NCI-H345 treated with DMSO at 0.1 percent for 48 hours (cell line): ENCODE measurements around the gene WBP11.
A peak's percentile ranks its signal among the peaks of the same experiment; 100 is the strongest.

Experiments
- DNase-seq: peaks from one replicate; lab custom pipeline; 2025; ENCODE audit not compliant: unreplicated experiment; lab: John Stamatoyannopoulos, UW

The WBP11 gene

DNA sequence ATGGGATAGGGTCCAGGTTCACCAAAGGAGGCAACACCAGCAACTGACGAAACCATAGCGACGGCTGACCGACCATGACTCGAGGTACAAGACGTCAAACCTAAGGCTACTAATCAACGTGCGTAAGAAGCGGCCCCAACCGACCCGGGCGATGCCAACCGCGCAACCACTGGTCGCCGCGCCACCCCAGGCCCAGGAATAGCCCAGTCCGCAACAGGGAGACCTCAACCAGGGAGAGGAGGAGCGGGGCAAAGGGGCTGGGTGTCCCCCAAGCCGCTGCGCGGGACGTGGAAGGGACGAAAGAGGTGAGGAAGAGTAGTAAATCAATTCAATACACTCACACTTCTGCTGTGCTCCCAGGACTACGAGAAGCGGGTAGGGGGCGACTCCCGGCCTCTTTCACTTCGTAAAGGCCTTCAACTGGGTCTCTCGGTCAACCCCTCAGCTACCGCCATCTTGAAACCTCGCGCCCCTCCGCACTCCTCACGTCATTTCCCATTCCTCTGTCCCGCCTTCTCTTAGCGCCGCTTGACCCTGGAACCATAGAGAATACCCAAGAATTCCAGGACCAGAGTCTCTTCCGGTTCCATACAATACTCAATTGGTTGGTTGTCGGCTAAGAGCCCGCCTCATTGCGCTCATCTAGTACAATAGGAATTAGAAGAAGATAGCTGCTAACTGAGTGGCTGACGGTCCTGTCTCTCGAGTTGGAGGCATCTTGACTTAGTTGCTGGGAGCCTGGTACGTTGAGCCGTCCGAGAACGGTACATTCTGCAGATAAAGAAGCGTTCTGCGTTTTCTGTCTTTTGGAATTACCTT lies at the start of gene WBP11, which contains the start of gene C12orf60:
WBP11 (minus strand) TSS at position 468 of the 819 bp plus-strand sequence. CDS start 2,095 bp downstream, outside the sequence.
C12orf60 (plus strand) TSS at position 660 of the 819 bp plus-strand sequence. CDS start 19,266 bp downstream, outside the sequence.
- DNase-seq: peak; percentile 98

DNA sequence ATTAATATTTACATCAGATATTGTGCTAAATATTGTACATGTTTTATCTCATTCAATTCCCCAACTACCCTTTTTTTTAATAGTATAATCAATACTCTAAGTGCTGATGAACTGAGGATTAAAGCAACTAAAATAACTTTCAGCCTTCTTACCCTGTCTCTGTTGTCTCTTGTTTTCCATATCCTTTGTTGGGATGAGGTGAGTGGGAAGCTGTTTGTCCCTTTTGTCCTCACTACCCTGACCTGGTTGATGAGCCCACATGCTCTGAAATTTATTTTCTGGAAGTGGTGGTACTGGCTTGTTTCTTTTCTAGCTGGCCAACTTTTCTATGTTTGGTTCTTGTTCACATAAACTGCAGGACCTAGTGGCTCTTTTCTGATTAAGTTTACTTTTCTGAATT lies 49.6 kb upstream of the WBP11 start:
- DNase-seq: no peak

DNA sequence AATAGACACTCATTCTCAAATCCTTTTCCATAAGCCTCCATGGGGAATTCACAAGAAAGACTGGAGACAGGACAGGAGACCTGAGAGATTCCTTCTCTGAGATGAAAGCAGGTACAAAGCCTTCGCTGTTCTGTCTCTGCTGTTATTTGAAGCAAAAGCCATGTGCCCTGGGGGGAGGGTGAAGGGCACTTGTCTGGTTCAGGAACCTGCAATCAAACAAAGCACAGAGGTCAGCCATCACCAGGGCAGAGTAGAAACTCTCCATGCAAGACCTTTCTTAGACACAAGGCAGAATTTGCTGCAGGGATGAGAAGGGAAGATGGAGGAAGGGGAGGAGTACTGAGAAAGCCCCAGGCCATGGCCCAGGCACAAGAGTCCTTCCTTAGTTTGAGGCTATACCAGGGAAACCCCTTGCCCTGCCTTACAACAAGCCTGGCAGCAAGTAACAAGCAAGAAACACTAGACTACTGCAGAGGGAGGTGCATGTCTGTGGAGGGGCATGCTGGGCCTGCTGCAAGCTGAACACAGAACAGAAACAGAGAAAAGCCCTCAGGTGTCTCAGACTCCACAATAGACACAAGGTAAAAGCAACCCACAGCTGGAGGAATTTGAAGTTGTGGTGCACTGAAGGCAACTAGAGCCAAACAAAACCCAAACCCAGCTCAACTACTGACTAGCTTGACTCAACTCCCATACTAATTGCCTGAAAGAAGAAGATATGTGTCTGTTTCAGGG lies 47.8 kb upstream of the WBP11 start:
- DNase-seq: no peak

DNA sequence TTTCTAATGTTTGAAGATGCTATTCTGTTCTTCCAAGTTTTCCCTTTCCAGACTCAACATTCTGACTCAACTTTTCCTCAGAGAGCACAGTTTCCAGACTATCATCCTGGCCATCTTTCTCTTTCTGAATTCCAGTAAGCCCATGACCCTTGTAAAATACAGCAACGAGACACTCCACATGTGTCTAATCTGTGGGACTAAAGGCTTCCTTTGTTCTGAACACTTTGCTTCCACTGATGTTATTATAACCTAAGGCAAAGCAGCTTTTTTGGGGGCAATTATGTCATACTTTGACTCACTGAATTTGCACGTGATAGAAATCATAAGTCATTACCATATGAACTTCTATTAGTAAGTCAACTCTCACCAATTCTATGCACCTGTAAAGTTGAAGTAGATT lies 46.4 kb upstream of the WBP11 start:
- DNase-seq: no peak

DNA sequence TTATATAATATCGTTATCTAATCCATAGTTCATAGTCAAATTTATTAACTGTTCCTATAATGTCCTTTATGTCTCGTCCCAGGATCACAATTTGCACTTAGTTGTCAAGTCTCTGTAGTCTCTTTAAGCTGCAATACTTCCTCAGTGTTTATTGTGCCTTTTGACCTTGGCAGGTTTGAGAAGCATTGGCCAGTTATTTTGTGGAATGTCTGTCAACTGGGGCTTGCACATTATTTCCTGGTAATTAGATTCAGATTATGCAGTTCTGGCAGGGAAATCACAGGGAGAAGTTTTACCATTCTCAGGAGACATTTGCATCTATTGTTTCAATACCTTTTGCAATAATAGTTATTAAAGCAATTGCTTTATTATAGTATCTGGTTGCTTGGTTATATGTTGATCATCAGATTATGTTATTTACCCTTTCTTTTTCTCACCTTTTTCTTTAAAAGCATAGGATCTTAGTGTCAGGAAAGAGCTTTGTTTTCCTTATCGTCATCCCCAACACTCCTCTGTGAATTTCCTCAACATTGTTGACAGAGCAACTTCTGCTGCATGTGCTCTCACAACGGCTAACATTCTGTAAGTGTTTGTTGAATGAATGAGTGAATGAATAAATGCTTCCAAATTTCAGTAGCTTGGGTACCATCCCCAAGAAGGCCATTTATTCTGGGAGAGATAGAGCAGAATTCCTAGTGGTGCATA lies 43.8 kb upstream of the WBP11 start:
- DNase-seq: no peak

DNA sequence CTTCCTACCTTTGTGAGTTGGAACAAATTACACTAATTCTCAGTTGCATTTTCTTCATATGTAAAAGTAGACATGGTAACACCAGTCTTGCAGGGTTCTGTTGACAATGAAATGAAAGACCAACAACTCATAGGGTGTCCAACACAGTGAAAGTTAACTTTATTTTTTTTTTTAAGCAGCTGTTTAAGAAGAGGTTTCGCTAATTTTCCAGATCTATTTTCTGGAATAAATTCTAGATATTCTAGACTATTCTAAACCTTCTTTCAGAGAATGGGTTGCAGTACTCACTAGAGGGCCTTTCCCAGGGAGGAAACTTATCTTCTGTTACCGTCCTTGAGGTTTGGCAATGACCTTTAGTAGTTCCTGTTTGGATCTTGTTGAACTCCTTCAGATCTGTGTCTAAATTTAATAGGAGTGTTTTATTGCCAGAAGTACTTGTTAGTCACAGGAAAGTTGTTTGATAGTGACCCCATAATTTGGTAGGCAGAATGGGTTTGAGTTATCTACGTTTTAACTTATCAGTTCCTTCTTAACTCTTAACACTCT lies 42.8 kb upstream of the WBP11 start:
- no peak for DNase-seq

DNA sequence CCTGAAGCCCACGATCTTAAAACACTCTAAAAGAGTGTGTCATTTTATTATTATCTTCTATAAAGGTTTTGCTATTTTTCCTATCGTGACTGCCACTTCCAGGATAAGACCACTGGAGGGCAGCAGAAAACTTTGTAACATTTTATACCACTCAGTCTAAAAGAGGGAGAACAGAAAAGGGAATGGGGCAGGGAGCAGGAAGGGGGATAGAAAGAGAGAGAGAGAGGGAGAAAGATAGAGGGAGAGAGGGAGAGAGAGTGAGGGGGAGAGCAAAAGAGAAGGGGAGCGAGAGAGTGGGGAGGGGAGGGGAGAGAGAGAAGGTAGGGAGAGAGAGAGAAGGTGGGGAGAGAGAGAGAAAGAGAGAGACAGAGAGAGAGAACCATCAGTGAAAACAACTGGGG lies 42.1 kb upstream of the WBP11 start:
- peak; percentile 35 for DNase-seq

DNA sequence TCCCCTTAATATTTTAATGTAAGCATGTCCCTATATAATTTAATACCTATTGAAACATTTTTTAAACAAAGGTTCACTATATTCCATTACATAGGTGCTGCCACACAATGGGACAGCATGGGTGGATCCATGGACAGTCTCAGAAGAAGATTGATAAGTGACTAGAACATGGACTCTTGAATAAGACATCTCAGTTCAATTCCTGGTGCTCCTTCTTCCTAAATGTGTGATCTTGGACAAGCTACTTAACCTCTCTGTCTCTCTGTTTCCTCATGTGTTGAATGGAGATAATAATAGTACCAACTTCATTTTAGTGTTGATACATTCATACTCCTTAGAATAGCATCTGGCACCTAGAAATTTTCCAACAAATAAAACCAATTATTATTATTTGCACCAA lies 41.1 kb upstream of the WBP11 start:
- DNase-seq: no peak

DNA sequence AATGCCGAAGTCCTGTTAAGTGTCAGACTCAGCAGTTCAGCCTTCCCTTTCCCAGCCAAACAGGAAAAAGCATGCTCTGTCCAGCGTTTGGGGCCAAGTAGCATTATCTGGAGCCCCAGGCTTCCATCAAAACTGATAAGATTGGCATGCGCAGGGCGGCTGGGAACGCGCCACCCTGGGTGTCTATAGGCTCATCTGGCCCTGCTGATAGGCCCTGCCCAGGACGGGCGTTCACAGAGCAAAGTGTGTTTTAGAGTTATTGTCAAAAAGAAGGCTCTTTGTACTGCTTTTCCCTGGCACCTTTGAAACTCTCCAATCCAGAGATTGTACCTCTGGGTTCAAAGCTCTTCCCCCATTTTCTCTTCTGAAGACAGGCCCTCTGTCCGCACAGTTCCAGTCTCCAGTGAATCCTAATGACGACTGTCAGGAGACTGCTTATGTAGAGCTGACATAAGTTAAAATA lies 40.2 kb upstream of the WBP11 start, which contains the start of gene ART4:
ART4 (minus strand) TSS at position 102 of the 463 bp plus-strand sequence. CDS start 413 bp downstream, outside the sequence.
- no peak for DNase-seq

DNA sequence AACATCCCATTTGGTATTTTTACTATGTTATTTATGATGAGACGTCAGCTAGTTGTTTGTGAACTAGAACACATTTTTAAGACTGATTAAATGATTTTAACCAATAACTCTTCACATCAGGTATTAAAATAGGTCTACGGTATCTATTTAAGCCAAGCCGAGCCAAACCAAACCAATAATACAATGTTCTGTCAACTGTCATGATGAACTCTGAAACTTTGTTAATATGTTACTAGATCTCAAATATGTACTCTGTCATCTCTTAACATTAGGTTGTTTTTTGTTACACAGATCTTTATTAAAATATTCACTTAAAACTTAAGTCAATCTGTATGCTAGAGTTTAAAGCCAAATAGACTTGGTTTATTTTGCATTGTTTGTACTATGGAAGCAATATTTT lies 39.0 kb upstream of the WBP11 start:
- DNase-seq: no peak

DNA sequence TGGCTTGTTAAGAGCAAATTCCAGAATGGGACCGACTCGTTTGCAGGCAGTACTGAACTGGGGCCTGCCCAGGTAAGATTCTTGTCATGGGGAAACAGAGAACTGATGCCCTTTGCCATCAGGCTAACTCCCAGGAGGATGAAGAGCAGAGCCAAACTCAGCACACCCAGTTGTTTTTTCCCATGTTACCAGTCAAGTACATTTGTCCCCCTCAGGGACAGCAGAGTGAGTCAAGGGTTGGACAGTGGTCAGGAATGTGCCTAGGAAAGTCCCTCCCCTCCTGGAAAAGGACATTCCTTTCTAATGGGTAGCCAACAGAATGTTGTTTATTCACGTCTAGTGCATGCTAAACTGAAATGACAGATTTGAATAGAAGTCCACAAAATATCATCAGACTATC lies 38.5 kb upstream of the WBP11 start:
- no peak for DNase-seq

DNA sequence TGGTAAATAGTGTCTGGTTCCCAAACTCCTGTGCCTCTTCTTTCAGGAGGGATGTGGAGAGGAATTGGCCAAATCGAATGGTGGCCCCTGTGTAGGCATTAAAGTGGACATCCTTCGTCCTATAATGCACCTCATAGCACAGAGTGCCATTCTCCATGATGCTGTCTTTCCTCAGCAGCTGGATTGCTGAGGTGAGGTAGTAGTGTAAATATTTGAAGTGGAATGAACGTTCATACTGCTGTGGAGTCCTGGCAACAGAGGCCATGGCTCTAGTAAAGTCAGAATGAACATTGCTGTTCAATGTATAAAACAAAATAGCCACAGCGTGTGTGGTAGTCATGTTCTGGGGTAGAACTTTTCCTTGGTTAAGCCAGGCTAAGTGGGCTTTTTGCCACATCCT lies 37.3 kb upstream of the WBP11 start:
- no peak for DNase-seq

DNA sequence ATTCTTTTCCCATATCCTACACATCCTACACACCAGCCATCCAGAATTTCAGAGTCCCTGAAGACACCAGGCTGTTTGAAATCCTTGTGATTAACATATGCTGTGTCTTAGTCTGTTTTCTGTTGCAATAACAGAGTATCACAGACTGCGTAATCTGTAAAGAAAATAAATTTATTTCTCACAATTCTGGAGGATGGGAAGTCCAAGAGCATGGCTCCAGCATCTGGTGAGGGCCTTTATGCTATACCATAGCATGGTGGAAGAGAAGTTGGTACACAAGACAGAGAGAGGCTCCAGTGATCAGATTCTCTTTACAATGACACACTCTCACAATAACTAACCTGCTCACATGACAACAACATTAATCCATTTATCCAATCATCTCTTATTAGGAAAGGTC lies 36.0 kb upstream of the WBP11 start:
- DNase-seq: no peak

DNA sequence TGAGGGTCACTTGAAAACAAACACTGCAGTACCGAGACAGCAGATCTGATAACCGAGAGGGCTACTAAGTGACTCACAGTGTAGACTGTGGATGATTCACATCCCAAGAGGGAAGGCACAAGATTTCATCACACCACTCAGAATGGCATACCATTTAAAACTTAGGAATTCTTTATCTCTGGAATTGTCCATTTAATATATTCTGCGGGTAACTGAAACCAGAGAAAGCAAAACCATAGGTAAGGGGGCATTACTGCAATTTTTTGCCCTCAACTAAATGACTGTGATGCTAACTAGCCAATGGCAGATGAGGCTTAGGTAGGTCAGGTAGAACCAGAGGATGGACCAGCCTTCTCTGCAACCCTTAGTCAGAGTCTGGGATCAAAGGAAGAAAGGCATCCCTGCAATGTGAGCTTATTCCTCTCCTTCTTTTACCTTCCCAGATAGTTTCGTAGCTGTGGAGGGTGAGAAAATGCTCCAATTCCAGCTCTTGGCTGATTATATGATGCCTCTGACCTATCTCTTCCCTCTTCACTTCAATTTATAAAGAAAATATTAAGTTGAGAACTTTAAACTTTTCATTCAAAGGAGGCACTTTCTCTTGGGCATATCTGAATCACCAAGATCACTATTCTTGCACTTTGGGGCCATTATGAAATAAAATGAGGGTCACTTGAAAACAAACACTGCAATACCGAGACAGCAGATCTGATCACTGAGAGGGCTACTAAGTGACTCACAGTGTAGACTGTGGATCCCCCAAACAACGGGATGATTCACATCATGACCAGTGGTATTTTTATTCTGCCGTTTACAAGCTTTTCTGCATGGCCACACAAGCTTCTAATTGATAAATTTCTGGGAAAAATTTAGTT lies 33.3 kb upstream of the WBP11 start:
- no peak for DNase-seq

DNA sequence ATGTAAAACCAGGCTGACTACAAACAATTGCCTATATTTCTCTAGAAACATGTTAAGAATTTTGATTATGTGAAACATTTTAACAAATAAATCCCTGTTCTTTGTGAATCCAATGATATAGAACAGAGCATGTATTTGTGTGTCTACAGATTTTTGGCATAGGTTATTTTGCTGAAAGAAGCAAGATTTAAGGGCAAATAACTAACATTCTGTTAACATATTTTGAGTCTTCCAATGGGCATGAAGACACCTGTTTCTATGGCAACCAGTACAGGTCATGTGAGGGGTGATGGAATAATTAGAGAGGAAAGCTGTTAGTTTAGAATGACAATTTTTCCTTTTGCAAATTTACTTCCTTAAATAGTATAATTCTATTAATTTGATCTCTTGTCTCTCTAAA lies 31.2 kb upstream of the WBP11 start:
- no peak for DNase-seq

DNA sequence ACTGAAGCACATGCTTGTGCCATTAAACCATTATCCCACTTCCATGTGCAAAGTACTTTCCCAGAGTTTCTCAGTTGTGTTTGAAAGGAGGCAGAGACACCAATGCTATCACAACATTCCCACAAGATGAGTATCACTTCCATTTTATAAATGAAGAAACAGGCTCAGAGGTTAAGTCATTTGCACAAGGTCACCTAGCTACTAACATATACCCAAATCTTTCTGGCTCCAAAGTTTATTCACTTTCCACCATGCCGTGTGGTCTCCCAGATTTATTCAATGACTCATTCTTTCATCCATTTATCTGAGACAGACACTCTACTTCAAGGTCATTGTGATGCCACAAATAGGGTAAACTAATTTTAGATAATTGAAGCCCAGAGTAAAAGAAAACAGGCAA lies 30.7 kb upstream of the WBP11 start:
- no peak for DNase-seq

DNA sequence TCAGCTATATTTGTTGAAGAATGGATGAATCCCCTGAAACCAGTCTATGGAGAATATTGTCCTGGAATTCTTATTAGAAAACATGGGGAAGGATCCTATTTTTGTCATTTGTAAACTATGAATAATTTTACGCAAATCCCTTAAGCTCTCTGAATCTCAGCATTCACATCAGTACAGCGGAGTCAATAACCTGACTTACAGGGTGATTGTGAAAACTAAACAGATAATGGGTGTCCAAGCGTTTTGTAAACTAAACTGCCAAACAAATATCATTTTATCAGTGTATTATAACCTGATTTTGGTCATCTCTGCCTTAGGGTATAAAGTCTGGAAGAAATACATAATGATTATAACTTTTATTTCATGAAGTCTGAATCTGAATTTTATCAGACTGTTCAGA lies 30.1 kb upstream of the WBP11 start:
- no peak for DNase-seq

DNA sequence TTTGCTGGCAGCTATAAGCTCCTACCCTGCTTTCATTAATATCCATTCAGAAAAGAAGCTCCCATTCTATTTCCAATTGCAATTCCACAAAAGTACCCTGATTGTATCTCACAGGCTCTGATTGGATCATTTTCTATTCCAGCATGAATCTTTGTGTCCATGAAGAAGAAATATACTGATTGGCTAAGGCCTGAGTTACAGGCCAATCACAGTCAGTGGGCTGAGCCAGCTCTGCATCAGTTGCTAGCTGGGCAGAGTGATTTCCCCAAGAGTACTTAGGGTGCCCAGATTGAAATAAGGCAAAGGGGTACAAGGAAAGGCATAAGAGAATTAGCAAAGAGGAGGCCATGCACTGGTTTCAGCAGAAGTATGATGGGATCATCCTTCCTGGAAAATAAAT lies 25.6 kb upstream of the WBP11 start:
- no peak for DNase-seq

DNA sequence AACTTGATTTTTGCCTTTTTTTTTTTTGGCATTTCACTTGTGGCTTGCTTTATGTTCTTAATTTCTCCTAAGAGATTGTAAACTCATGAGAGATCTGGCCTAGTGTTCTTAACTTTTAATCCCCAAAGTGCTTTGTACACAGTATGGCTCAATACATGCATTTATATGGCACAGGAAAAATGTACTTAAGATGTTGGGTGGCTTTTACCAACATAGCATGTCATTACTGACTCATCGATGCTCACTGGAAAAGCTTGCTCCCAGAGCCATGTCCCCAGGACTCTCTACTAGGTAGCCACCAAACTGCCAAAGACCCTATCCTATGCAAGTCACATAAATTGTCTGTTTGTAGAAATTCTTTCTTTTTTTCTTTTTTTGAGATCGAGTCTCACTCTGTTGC lies 23.8 kb upstream of the WBP11 start:
- no peak for DNase-seq

DNA sequence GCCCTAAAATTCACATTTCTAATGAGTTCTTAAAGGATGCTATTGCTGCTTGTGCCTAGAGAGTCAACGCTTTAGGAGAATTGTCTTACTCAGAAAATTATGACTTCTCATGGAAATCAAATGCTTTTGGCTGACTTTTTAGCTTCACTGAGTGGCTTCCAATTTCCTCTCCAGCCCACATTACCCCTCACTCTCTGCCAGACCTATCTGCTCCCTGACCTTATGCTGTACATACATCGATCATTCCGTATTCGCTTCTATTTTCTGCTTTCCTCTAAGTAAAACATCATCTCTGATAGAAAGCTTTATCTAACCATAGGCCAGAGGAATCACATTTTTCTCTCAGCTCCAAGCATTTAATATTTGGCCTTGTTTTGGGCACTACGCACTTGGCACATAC lies 23.2 kb upstream of the WBP11 start:
- DNase-seq: no peak
